MM.1S (cell line): Measurements from ENCODE around the gene SNX25.

ENCODE experiments used
- CTCF ChIP-seq: fragments of 300-600 bp; sonication (generic); IDR thresholded peaks from 2 replicates; pipeline ENCODE4 v1.5.1; 2016; ENCODE audit warnings: antibody characterized with exemption, low read length, mixed read lengths
- EZH2 ChIP-seq: fragments of 300-600 bp; sonication (generic); optimal IDR thresholded peaks from 2 replicates; pipeline ENCODE3; 2017; ENCODE audit warnings: low read depth, mild to moderate bottlenecking, antibody characterized with exemption, low read length, mixed read lengths
- EZH2phosphoT487 ChIP-seq: fragments of 300-600 bp; sonication (generic); IDR thresholded peaks from 2 replicates; pipeline ENCODE4 v1.6.1; 2018; ENCODE audit warnings: antibody characterized with exemption, low read length

- TF ChIP-seq CTCF: no peak
- TF ChIP-seq EZH2: no peak
- TF ChIP-seq EZH2phosphoT487: no peak
These were observed 71.2 kb downstream of the SNX25 start for GRCh38 chr4:185280608-185281007.
